ENCODE measurements around the gene RCOR3. TPM values are rescaled to one million over a fixed set of nuclear protein-coding genes. Genes with fewer than 3 reads are reported as not detected.

RCOR3 gene
- total and polyA plus RNA-seq, 2 of the 8 experiments (the other 6 are each of a cell fraction or from before 2014, with no cell fraction given), result 21.4 to 36.3 TPM

DNA sequence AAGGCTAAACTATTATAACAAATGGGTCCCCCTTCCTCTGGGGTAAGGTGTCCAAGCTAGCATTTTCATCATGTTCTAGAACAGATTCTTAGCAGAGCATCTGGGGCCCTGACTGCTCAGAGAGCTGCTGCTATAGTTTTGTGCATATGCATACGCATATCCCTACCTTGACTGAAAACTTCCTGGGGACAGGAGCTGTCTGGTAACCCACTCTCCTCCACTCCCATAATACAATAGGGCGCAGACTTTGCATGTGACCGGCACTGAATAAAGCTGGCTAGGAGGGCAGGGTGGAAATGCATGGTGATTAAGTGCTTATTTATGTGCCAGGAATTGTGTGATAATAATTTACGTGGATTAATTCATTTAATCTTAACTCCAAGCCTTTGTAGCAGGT is 79.1 kb downstream of the RCOR3 start:
- H2BK5ac ChIP-seq (ENCODE audit: low read depth, low read length), result no peak overlapping the region
- CTCF ChIA-PET (ENCODE audit: partially characterized antibody), result interaction anchor here (0.9 to 3.1 kb wide), 7 partner anchors 10 to 175 kb away, joined by 3 to 19 read pairs (median 5); partner anchors contain the start of gene TRAF5
- H3K4me2 ChIP-seq (ENCODE audit: insufficient read depth in 1 of 2, low read depth in 2 of 2, low read length in 2 of 2), result no peak overlapping the region
- H2AK5ac ChIP-seq (ENCODE audit: low read depth, low read length), result no peak overlapping the region
- POLR2A ChIA-PET (ENCODE audit: partially characterized antibody), result interaction anchor here (1.1 to 1.5 kb wide), 2 partner anchors 8 to 9 kb away, joined by 5 read pairs; no protein-coding TSS in a partner anchor
- H3K36me3 ChIP-seq (ENCODE audit: control insufficient read depth in 2 of 4, insufficient read depth in 4 of 4, low read length in 3 of 4), result no peaks in the 10 kb centered on the region
- H3K18ac ChIP-seq (ENCODE audit: extremely low read depth, low read length), result no peak overlapping the region
- no peak overlapping the region for H2BK15ac ChIP-seq (ENCODE audit: low read length)
- H3K79me2 ChIP-seq (ENCODE audit: control insufficient read depth in 1 of 2, insufficient read depth in 2 of 2, low read length in 2 of 2), result peaks cover 0 to 52% of the 10 kb centered on the region in 2 experiments; a peak in 2 of 4 replicates
- H4K8ac ChIP-seq (ENCODE audit: extremely low read depth, insufficient read depth, low read length), result no peak overlapping the region
- H3K9ac ChIP-seq (replicated peaks in 1 of 4; ENCODE audit: extremely low read depth in 1 of 4, low read depth in 3 of 4, low read length in 3 of 4), result no peak overlapping the region
- no peak overlapping the region for H3K4me3 ChIP-seq (ENCODE audit: extremely low read depth in 1 of 4, insufficient read depth in 2 of 4, low read depth in 3 of 4, low read length in 4 of 4)
- H3K4ac ChIP-seq (replicated peaks; ENCODE audit: insufficient read length, low read depth, low read length), result no peak overlapping the region
- H4K20me1 ChIP-seq (replicated peaks in 1 of 2; ENCODE audit: control insufficient read depth in 1 of 2, insufficient read depth in 2 of 2, low read length in 2 of 2), result peaks cover 0 to 8% of the 10 kb centered on the region in 2 experiments
- no peak overlapping the region for H2BK20ac ChIP-seq (ENCODE audit: low read length)
- TF ChIP-seq ATF2 (IDR thresholded peaks at IDR 0.05; ENCODE audit: low read length), result no peak
- TF ChIP-seq GTF2F1 (IDR thresholded peaks at IDR 0.05; ENCODE audit: borderline replicate concordance, low read depth, low read length), result no peak
- TF ChIP-seq KDM4A (IDR thresholded peaks at IDR 0.05; ENCODE audit: low read depth, low read length, severe bottlenecking), result no peak
- TF ChIP-seq KDM5A (IDR thresholded peaks at IDR 0.05; ENCODE audit: low read length), result no peak
- TF ChIP-seq CBX8 (IDR thresholded peaks at IDR 0.05; ENCODE audit: borderline replicate concordance, low read depth, low read length), result no peak
- TF ChIP-seq POLR2A (IDR thresholded peaks at IDR 0.05; ENCODE audit: control extremely low read depth in 1 of 2, low read depth in 2 of 2, low read length in 2 of 2), result no peak
- no peak for TF ChIP-seq SIN3A (conservative IDR thresholded peaks at IDR 0.05 in 1 of 2, IDR thresholded peaks at IDR 0.05 in 1 of 2; ENCODE audit: low read depth in 1 of 2, low read length in 2 of 2)
- no peak for TF ChIP-seq KDM1A (IDR thresholded peaks at IDR 0.05; ENCODE audit: borderline replicate concordance, low read length)
- no peak for TF ChIP-seq TCF12 (IDR thresholded peaks at IDR 0.05; ENCODE audit: low read depth, low read length)
- H2AFZ ChIP-seq (ENCODE audit: low read length), result no peak overlapping the region
- H3K56ac ChIP-seq (replicated peaks; ENCODE audit: insufficient read length, low read depth, low read length), result no peak overlapping the region
- no peak overlapping the region for H2BK12ac ChIP-seq (ENCODE audit: low read depth, low read length)
- FAIRE-seq (no peak), DNase-seq (ENCODE audit: low read depth in 1 of 2, low spot score in 2 of 2) (peak in 1 of 2 experiments; percentile 28)
- H2BK120ac ChIP-seq (replicated peaks; ENCODE audit: low read depth, low read length), result no peak overlapping the region
- H3K14ac ChIP-seq (ENCODE audit: insufficient read length), result no peak overlapping the region
- no peak overlapping the region for H4K5ac ChIP-seq (ENCODE audit: insufficient read length, low read depth, low read length)
- H4K91ac ChIP-seq (replicated peaks; ENCODE audit: insufficient read length, low read length), result no peak overlapping the region
- H3K9me3 ChIP-seq (ENCODE audit: insufficient read depth in 2 of 2, low read depth in 1 of 2, low read length in 1 of 2), result no peaks in the 10 kb centered on the region
- no peak overlapping the region for H3K23ac ChIP-seq (ENCODE audit: insufficient read length)
- no peaks in the 10 kb centered on the region for H3K27me3 ChIP-seq (replicated peaks in 1 of 4; ENCODE audit: control insufficient read depth in 3 of 4, extremely low read depth in 1 of 4, insufficient read depth in 3 of 4, low read length in 3 of 4)
- WGBS, 2 experiments (ENCODE audit: extremely low coverage in 1 of 2, insufficient coverage in 1 of 2, insufficient read length in 1 of 2, insufficient replicate concordance in 2 of 2, low coverage in 1 of 2, low lambda C conversion rate in 2 of 2, missing lambda C conversion rate in 1 of 2), result 97% methylated on average over 4 of the region's 4 CpGs; no CpG with 5 or more reads in 1 of the 2 experiments
- H3K79me1 ChIP-seq (ENCODE audit: low read depth, low read length), result peaks cover 7% of the 10 kb centered on the region; the same call in 1 of the 2 replicates
- H3K4me1 ChIP-seq (replicated peaks in 1 of 4; ENCODE audit: control insufficient read depth in 3 of 4, insufficient read depth in 4 of 4, low read length in 3 of 4), result peaks cover 0 to 4% (median 4%) of the 10 kb centered on the region in 4 experiments; a peak in 6 of 7 replicates
- H3K27ac ChIP-seq (ENCODE audit: low read depth, low read length), result no peak overlapping the region
- no peaks in the 10 kb centered on the region for H3K23me2 ChIP-seq (ENCODE audit: low read depth, low read length)
